DND-41 (cell line): ENCODE data around the gene SCG5.
A peak's percentile ranks its signal among the peaks of the same experiment; 100 is the strongest.

Source experiments
- ATAC-seq: fragments of 200-7000 bp; cut with Tn5 transposase; 3 replicates; pipeline ENCODE4 v1.9.1; 2021; ENCODE audit warnings: low read depth; ENCODE audit not compliant: insufficient read depth
- DNase-seq: peaks from one replicate; pipeline ENCODE4 v3.0.0-alpha.2; 2020
- H2AFZ ChIP-seq: 2 replicates; pipeline ENCODE4 v1.6.0; 2012; ENCODE audit warnings: low read depth, low read length
- H3K27ac ChIP-seq: 2 replicates; pipeline ENCODE4 v1.5.1; 2012; ENCODE audit warnings: low read length, inconsistent platforms
- H3K27me3 ChIP-seq: fragments of 200-600 bp; sonication (generic); 2 replicates; pipeline ENCODE4 v1.6.0; 2012; ENCODE audit warnings: low read length, mild to moderate bottlenecking, inconsistent platforms; ENCODE audit not compliant: insufficient read depth, poor library complexity
- H3K36me3 ChIP-seq: 2 replicates; pipeline ENCODE4 v1.5.1; 2012; ENCODE audit warnings: low read length, inconsistent platforms; ENCODE audit not compliant: insufficient read depth
- H3K4me1 ChIP-seq: 2 replicates; pipeline ENCODE4 v1.5.1; 2012; ENCODE audit warnings: mild to moderate bottlenecking, low read length; ENCODE audit not compliant: insufficient read depth
- H3K4me2 ChIP-seq: 2 replicates; pipeline ENCODE4 v1.6.0; 2012; ENCODE audit warnings: mild to moderate bottlenecking, moderate library complexity, low read length, inconsistent platforms; ENCODE audit not compliant: insufficient read depth
- H3K4me3 ChIP-seq, 2 experiments: fragments of 200-600 bp in 1 of 2; shearing (Covaris generic) in 1 of 2; 2 replicates each; pipeline ENCODE4 v1.5.1; 2012 to 2016; ENCODE audit warnings: inconsistent platforms in 2 of 2, low read length in 2 of 2, mild to moderate bottlenecking in 2 of 2, low read depth in 1 of 2, moderate library complexity in 1 of 2
- H3K79me2 ChIP-seq: 2 replicates; pipeline ENCODE4 v1.6.0; 2012; ENCODE audit warnings: low read length, inconsistent platforms; ENCODE audit not compliant: insufficient read depth
- H3K9ac ChIP-seq: 2 replicates; pipeline ENCODE4 v1.6.0; 2012; ENCODE audit warnings: low read depth, mild to moderate bottlenecking, inconsistent platforms, low read length, moderate library complexity
- H3K9me3 ChIP-seq: 2 replicates; pipeline ENCODE4 v1.5.1; 2012; ENCODE audit warnings: low read length, moderate library complexity, mild to moderate bottlenecking, inconsistent platforms; ENCODE audit not compliant: insufficient read depth, severe bottlenecking
- H4K20me1 ChIP-seq: 2 replicates; pipeline ENCODE4 v1.6.0; 2012; ENCODE audit warnings: low read length; ENCODE audit not compliant: insufficient read depth
- CTCF ChIP-seq: IDR thresholded peaks from 2 replicates; pipeline ENCODE4 v1.5.1; 2012; ENCODE audit warnings: borderline replicate concordance, low read length, moderate library complexity, mild to moderate bottlenecking; ENCODE audit not compliant: poor library complexity, severe bottlenecking; ENCODE audit errors: extremely low read depth
- EZH2 ChIP-seq: IDR thresholded peaks from 3 replicates; pipeline ENCODE4 v1.6.1; 2012; ENCODE audit warnings: borderline replicate concordance, low read depth, mild to moderate bottlenecking, moderate library complexity, low read length, inconsistent platforms; ENCODE audit not compliant: severe bottlenecking

The SCG5 gene

GRCh38 chr15:32649342-32649741, 7.8 kb downstream of the SCG5 start:
- no peak overlapping the region for H2AFZ ChIP-seq
- no peaks in the 10 kb centered on the region for H4K20me1 ChIP-seq
- H3K27me3 ChIP-seq = no peaks in the 10 kb centered on the region
- H3K4me1 ChIP-seq = no peaks in the 10 kb centered on the region
- ATAC-seq (no peak), DNase-seq (no peak)
- H3K36me3 ChIP-seq = peaks cover 11% of the 10 kb centered on the region; the same call in 1 of the 2 replicates
- H3K4me2 ChIP-seq = no peak overlapping the region
- no peak overlapping the region for H3K27ac ChIP-seq
- no peak overlapping the region for H3K9ac ChIP-seq
- no peaks in the 10 kb centered on the region for H3K79me2 ChIP-seq
- H3K4me3 ChIP-seq = no peak overlapping the region
- H3K9me3 ChIP-seq = no peaks in the 10 kb centered on the region
- TF ChIP-seq CTCF = peak; percentile 32
- TF ChIP-seq EZH2 = no peak

GRCh38 chr15:32651229-32651837, 9.8 kb downstream of the SCG5 start:
- TF ChIP-seq EZH2 (no peak), CTCF (peak; percentile 83)
- Histone ChIP-seq H3K79me2 (no peaks in the 10 kb centered on the region), H3K4me1 (peaks cover 2% of the 10 kb centered on the region; the same call in 1 of the 2 replicates), H3K9me3 (no peaks in the 10 kb centered on the region), H3K27ac (no peak overlapping the region), H3K36me3 (peaks cover 14% of the 10 kb centered on the region; the same call in 1 of the 2 replicates), H3K4me3 (no peak overlapping the region), H3K9ac (no peak overlapping the region), H3K27me3 (no peaks in the 10 kb centered on the region), H3K4me2 (no peak overlapping the region), H2AFZ (no peak overlapping the region), H4K20me1 (no peaks in the 10 kb centered on the region)
- peak; percentile 49 for DNase-seq
- ATAC-seq = peak; percentile 76

- TF ChIP-seq EZH2 = no peak
- TF ChIP-seq CTCF = no peak
- Histone ChIP-seq H3K9ac (no peak overlapping the region), H3K36me3 (peaks cover 14% of the 10 kb centered on the region; the same call in 1 of the 2 replicates), H3K4me2 (no peak overlapping the region), H2AFZ (no peak overlapping the region), H3K4me3 (no peak overlapping the region), H3K27me3 (no peaks in the 10 kb centered on the region), H3K4me1 (peaks cover 2% of the 10 kb centered on the region; the same call in 1 of the 2 replicates), H3K27ac (no peak overlapping the region), H3K9me3 (no peaks in the 10 kb centered on the region), H4K20me1 (no peaks in the 10 kb centered on the region), H3K79me2 (no peaks in the 10 kb centered on the region)
- ATAC-seq (no peak), DNase-seq (no peak)
Measured at GRCh38 chr15:32652178-32652577, 10.7 kb downstream of the SCG5 start.
